Hematopoietic multipotent progenitor cell treated with erythropoietin and hydrocortisone succinate and interleukin-3 and kit ligand, for 6 days (in vitro differentiated cells): Measurements from ENCODE around the gene NUP88.
A peak's percentile ranks its signal among the peaks of the same experiment; 100 is the strongest.
"Not testable (repeated sequence)": the region's sequence is repeated elsewhere in the genome, so short reads cannot be mapped to it uniquely, and the experiment has no call there.

ENCODE experiments used
- DNase-seq: peaks from one replicate; pipeline ENCODE4 v3.0.0-alpha.2; 2015

NUP88 gene

DNA sequence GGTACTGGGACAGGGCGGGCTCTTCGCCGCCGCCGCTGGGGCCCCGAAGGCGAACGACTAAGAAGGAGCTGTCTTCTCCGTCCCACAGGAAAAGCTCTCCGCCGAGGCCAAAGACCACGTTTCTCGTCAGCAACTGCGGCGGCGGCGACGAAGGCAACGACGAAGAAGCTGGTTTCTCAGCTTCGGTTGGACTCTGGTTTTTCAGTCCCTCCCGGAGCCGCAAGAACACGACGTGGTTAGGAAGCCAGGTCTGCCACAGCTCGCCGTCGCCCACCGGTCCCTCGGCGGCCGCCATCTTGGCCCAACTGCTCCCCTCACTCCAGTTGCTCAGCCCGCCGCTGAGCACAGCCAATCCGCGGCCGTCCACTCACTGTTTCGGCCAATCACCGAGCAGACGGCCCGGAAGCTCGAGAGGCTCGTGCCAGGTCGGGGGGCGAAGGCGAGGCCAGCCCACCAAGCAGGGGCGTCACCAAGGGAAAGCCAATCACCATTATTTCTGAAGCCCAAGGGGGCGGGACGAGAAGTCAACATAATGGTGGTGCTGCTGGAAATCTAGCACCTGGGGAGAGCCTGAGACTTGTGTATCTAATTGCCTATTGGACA lies at the start of gene NUP88:
Gene NUP88 (minus strand): TSS at position 307 of the 603 bp plus-strand sequence. CDS start 12 bp downstream, at position 295.
- DNase-seq, result peak; percentile 99

DNA sequence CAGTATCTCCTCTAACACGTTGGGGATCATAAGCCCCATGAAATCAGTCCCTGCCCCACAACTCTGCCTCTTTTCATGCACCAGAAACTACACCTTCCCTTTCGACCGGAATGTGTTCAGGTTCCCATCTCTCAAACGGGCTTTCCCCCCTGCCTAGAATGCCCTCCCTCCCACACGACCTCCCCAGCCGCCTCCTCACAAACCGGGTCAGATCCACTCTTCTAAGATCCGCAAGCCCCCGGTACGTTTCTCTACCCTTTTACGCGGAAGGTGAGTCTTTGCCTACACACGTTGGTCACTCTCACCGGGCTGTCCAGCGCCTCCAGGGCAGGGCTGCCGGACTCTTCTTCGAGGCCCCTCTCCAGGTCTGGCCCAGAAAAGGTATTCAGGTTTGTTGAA lies 48.6 kb upstream of the NUP88 start:
- DNase-seq, result no peak

DNA sequence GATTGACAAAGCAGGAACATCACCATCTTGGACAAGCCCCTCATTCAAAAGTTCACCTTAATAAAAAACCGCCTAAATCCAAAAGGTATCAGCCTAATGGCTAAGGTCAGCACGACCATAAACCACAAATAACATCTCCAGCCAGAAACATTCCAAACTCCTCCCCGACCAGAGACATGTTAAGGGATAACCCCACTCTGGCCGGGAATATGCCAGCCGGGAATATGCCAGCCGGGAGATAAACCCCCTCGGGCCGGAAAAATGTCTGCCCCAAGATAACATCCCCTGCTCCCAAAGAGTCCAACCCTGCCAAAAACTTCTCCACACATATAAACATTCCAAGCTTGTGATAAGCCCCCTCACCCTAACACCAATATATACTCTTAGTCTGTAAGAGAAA lies 48.0 kb upstream of the NUP88 start:
- no peak for DNase-seq

DNA sequence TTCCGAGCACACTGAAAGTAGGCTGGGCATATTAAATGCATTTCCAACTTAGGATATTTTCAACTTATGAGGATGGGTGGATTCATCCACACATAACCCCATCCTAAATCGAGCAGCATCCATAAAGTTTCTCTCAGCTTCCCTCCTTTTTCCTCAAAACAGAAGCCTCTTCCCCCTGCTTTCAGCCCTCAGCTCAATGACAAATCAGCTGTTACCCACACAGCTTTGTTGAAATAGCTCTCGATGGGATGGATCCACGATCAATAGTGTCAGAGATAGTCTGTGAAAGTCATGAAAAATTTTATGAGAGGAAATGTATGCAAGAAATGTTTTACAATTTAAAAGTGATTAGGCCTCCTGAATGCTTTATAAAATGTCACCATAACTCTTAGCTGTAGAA lies 46.8 kb upstream of the NUP88 start:
- no peak for DNase-seq

DNA sequence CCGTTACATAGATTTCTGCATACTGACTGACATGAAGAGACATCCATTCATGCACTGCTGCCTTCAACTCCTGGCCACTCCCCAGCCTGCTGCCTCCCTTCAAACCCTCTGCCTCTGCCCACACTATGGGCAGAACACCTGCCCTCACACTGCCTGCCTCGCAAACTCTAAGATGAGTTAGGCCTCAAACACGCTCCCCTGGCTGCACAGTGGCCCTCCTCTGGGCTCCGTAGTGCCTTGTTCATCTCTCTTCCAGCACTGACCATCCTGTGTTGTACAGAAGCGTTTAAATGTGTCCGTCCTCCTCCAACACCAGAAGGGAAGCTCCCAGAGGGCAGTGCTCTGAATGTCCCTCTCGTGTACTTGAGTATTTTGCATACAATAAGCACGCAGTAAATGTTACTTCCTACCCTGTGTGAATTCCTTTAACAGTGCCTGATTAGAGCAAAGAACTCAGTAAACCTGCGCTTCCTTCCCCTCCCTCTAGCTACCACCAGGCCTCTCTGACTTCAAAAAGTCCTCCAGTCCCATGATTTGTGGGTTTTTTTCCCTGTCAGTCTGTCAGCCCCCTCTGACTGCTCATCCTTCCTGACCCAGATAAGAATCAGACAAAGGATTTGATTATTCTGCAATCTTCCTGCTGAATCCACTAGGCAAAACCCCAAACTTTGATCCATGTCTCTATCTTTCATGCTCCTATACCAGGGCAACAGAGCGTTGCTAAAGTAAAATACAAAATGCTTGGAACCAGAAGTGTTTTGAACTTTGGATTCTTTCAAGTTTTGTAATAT lies 45.5 kb upstream of the NUP88 start:
- DNase-seq, result no peak

DNA sequence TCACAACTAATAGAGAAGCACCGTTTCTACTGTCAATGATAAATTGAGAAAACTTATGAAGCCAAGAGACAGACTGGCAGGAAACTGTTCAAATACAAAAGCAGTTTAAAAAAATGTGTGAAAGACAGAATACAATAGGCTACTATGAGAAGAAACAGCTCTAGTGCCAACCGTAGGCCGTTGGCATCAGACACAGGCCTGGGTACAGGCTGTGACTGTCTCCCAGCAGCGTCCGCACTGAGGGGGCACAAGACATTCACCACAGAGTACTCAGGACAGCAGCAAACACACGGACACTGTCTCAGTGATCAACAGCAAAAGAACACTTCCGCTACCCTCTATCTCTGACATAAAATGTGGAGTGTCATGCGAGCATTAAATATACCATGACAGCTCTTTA lies 27.3 kb upstream of the NUP88 start:
- DNase-seq, result no peak

DNA sequence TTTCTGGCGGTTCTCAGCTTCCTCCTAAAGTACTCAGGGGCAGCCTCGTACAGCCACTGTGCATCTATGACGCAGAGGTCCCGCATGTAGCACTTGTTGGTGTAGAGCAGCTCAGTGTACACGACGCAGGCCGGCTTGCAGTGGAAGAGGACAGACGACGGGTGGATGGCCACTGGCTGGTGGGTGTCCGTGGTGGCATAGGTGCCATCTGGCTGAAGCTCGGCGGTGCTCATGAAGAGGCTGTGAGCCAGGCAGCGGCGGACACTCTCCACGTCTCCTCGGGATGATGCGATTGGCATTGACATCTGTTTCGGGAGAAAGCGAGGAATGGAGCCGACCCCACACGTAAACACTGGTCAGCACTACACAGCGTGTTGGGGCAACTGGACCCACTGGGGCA lies 24.7 kb upstream of the NUP88 start:
- DNase-seq, result no peak

DNA sequence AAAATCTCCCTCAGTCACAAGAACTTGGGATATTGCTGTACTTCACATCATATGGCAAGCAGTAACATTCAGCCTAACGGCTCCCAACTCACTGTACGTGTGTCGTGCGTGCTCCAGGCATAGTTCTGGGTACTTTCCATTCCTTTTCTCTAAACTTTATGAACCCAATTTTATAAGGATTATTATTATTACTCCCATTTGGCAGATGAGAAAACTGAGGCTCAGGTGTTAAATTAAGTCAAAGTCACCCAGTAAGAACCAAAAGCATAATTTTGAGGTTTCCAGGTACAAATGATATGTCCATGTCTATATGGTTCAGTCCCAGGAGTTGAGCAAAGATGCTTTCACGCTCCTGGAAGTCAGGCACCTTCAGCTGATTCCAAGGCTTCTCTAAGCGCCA lies 24.3 kb upstream of the NUP88 start:
- DNase-seq, result no peak

DNA sequence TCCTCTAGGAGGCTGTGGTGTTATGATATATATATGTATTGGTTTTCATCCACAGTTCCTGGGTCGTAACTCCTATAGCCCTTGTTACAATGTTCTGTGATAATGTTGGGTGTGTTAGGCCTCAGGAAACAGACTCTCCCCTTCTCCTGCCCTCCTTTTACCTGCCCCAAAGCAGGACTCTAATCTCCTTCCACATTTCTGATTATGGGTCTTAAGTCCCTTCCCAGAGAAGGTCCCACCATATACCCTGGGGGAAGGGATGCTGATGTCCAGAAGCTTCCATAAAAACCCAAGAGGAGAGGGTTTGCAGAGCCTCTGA lies 19.9 kb upstream of the NUP88 start:
- DNase-seq, result no peak

DNA sequence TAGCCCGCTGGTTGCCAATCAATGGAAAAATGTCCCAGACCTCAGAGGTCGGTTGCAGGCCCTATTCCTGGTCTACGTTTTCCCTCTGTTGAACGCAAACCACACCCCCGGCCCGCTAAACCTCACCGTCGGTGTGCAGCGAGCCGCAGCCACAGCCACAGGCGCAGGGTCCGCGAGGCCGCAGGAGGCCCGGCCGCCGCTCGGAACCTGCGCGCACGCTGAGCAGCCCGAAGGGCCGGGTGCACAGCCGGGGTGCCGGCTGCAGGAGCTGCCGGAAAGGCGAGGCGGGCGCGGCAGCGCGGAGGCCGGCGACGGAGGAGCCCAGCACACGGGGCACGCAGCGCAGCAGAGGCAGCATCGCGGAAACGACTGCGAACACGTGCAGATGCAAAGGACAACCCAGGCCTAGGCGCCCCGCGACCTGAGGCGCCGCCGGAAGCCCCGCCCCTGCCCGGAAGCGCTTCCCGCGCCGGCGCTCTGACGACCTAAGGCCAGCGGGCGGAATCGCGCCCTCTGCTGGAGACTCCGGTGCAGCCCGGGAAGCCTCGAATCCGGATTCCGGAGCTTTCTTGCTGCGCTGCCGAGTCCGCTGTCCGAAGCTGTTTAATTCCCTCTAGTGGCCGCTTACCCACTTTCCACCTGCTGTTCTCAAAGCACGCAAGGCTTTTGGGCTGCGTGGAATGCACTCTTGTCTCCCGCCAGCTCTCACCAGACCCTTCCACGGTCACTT lies 19.4 kb upstream of the NUP88 start, which contains the start of gene C1QBP:
Gene C1QBP (minus strand): TSS at position 440 of the 730 bp plus-strand sequence. CDS start 82 bp downstream, at position 358.
- peak; percentile 96 for DNase-seq

DNA sequence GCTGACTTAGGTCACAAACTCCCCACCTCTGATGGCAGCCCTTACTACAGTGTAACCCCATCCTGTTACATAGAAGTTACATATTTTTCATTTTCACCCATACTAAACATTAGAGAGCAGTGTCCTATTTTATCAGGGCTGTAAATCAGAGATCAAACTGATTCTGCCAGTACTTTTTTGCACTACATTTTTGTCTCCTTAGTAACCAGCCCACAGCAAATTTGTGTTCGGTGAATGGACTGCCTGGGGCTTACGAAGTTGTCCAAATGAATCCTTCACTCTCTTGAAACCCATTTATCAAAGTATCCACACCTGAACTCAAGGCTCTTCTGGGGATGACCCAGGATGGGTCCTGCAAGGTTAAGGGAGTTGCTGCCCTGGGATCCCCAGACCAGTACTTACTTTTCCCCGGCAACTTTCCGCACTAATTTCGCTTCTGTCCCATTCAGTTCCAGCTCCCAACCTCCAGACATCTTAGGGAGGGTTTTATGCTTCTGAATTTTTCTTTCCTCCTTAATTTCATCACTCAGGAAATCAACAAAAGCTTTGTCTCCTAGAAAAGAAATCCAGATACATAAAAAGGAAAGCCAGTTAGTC lies 18.4 kb upstream of the NUP88 start:
- DNase-seq, result peak; percentile 17

DNA sequence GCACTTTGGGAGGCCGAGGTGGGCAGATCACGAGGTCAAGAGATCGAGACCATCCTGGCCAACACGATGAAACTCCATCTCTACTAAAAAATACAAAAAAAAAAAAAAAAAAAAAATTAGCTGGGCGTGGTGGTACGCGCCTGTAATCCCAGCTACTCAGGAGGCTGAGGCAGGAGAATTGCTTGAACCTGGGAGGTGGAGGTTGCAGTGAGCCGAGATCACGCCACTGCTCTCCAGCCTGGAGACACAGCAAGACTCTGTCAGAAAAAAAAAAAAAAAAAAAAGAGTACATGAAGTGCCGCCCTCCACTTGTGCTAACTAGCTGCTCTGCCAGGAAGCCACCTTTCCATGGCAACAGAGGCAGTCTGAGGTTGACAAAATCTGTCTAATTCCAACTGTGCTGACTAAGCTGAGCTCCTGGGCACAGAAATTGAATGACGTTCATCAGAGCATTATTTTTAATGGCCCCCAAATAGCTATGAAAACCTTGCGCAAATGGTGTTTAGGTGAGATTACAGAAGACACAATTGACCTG lies 16.4 kb upstream of the NUP88 start:
- DNase-seq, result peak; percentile 33

DNA sequence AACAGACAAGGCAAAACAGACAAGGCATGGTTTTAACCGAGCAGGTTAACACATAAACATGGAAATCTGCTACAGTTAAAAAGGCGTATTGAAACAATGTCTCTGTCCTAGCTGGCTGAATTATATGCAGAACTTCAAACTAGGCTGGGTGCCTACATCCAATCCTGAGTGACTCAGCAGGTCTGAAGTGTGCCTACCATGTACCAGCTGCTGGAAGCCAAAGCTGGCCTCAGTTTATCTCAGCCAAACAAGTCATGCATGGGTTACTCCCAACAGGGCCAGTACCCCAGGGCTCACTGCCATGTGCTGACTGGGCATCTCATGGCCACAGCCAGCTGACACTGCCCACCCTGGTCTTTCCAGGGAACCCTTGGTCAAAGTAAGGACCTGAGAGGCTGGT lies 15.5 kb upstream of the NUP88 start:
- no peak for DNase-seq

DNA sequence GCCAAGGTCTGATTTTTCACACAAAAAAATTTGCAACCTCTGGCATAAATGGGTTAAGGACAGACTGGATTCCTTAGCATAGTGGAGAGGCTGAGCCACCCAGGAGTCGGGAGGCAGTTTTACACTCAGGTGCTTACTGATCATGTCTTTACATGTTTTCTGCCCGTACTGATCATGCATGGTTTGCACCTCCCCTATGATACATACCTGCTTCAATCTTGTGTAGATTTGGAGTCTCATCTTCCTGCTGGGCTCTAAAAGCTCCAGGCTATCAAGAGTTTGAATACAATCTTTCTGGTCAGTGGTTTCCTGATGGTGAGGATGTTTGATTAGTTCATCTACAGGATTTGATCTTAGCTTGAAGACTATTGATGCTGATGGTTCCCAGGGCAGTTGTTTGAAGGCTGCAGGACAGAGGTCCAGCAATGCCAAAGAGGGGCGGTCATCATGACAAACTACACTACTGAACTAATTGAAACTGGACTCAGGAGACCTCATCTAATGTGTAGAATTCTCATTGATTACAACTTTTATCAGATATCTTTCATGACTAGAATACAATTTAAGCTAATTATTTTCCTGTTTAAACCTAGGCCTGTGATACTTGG lies 12.6 kb upstream of the NUP88 start:
- DNase-seq, result no peak

DNA sequence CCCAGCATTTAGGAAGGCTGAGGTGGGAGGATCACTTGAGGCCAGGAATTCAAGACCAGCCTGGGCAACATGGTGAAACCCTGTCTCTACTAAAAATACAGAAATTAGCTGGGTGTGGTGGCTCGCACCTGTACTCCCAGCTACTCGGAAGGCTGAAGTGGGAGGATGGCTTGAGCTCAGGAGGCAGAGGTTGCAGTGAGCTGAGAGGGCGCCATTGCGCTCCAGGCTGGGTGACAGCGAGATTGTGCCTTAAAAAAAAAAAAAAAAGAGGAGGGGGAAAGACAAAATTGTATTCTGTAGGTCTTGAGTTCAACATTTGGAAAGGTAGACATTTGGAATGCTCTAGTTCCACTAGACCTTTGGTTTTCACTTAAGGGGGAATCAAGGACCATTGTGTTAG lies 11.8 kb upstream of the NUP88 start:
- not testable (repeated sequence) for DNase-seq

DNA sequence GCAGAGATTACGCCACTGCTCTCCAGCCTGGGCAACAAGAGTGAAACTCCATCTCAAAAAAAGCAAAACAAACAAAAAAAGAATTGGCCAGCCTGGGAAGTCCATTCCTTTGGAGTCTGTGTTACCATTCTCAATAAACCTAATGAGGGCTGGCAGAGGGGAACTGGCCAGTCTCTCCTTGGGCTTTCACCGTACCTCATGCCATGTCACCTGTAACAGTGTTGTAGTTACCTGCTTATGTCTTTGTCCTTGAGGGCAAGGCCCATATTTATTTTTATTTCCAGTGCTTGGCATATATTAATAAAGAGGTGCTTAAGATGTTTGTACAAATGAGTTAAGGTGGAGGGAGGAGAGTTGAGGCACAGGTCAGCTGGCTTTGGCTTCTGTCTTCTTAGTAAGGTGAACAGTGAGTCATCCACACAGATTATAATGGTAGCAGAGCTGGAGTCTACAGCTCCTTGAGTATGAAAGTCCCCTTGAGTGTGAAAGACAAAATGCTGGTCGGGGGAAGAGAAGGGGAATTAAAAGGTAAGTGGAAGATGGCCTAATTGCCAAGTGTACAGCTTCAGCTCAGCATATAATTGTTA lies 11.0 kb upstream of the NUP88 start:
- no peak for DNase-seq

DNA sequence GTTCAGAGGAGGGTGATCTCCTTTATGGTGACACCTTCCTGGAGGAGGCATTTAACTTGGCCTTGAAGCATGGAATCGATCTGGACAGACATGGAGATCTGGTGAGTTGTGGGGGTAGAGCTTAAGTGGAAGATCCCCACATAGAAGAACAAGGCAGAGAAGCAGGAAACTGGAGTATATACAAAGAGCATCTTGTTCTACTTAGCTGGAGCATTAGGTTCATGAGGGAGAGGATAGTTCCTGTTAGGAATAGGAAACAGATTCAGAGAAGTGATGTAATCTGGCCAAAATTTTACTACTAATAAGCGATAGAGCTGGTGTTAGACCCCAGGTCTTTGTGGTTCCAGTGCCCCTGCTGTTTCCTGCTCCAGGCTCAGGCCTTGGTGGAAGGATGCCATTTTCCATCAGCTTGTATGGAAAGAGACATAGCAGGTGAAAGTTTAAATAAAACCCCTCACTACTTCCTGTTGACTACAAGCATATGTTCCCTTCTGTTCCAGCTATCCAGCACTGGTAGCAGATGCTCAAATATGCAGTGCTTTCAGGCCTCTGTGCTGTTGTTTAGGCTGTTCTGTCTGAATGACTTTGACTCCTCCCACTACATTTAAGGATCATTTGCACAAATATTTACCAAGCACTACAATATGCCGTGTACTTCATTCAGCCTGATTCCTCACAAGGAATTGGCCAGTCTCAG lies 9.9 kb upstream of the NUP88 start:
- DNase-seq, result no peak

DNA sequence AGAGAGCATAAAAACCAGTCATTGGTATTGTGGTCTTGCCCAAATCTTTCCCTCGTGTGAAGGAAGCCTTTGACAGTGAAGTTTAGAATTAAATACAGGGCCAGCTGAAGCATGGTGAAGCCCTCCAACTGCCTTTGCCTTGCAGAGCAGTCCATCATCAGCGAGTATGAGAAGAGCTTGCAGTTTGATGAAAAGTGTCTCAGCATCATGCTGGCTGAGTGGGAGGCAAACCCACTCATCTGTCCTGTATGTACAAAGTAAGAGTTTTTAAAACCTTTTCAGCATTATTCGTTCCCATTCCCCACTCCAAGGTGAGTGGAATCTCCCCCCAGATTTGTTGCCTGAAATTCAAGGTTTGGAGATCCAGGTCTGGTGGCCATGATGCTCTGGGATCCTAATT lies 6.4 kb upstream of the NUP88 start:
- DNase-seq, result no peak

DNA sequence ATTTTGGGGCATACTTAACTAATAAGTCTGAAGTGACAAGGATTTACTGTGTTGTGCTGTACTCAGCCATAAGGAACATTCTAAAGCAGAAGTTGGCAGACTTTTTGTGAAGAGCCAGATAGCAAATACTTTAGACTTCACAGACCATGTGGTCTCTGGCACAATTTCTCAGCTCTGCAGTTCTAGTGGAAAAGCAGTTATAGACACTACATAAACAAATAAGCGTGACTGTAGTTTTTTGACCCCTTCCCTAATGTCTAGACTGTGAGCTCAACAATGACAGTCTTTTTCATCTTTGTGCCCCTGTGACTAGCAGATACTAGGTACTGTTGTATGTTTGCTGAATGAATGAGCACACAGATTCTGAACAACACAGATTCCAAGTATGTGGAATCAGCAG lies 5.4 kb upstream of the NUP88 start:
- DNase-seq, result no peak

DNA sequence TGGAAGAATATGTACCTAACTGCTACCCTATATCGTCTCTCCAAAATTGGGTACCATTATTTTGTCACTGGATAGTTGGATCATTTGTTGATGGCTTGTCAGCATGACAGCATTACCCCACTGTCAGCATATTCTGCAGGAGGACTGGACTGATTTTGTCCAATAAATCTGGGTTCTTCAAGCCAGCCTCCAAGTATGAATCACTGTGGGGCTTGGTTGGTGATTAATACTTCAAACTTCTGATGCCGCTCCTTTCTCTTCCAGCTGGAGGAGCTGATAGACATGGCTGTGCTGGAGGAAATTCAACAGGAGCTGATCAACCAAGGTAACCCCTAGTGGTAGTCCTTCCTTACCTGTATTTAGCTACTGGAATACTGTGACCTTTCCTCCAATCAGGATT lies 3.0 kb upstream of the NUP88 start:
- no peak for DNase-seq

DNA sequence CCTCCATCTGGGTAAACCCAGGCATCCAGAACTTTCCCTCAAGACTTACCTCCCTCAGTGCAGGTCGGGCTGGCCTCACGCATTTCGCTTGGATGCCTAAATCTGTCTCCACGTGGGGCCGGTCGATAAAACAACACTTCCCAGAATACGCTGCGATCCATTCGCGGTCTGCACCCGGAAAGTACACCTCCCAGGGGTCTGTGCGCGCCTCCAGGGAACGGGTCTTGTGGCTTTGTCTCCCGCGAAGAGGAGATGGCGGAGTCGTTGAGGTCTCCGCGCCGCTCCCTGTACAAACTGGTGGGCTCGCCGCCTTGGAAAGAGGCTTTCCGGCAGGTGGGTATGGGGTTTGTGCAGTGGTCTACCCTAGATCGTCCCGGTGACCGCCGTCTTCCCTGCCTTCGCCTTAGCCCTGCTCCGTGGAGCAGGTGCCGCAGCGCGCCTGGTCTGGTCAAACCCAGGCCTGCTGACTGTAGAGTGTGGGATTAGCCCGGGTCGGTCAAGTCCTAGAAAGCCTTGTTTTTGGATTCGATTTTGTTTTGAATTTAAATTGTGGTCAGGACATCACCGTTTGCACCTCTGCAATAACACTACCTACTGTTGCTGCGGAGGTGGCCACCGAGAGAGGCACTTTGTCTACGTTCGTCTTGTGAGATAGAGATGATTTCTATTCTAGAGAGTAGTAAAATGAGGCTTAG lies 644 bp upstream of the NUP88 start, which contains the start of gene RPAIN:
Gene RPAIN (plus strand): TSS at position 224 of the 695 bp plus-strand sequence. CDS start 29 bp downstream, at position 253.
- peak; percentile 96 for DNase-seq
